Caco-2 (cell line): Measurements from ENCODE around the gene LENG8. TPM values are rescaled to one million over a fixed set of nuclear protein-coding genes. Genes with fewer than 3 reads are reported as not detected.
A peak's percentile ranks its signal among the peaks of the same experiment; 100 is the strongest.

Experiments
- BruUV-seq: library from RNA; stranded (reverse); fragments of 400-500 nt; replicated peaks from 2 replicates; lab custom pipeline; 2021; lab: Mats Ljungman, UMichigan
- CTCF ChIA-PET: fragments of 300-600 bp; sonication (Branson Sonifier 250); formaldehyde crosslinking; loops from one replicate; lab custom pipeline; 2022; ENCODE audit warnings: antibody characterized with exemption; lab: Charles Lee
- POLR2A ChIA-PET: fragments of 300-600 bp; sonication (Branson Sonifier 250); formaldehyde crosslinking; loops from one replicate; lab custom pipeline; 2022; ENCODE audit warnings: antibody characterized with exemption; lab: Charles Lee
- DNase-seq, 2 experiments: peaks; one replicate each; pipeline versions ENCODE4 v3.0.0 to v3.0.0-alpha.2; 2020 to 2022
- H3K27me3 ChIP-seq: replicated peaks from 2 replicates; pipeline ENCODE4 v1.6.0; 2011; ENCODE audit warnings: low read length; ENCODE audit not compliant: control insufficient read depth, insufficient read depth
- H3K36me3 ChIP-seq: 2 replicates; pipeline ENCODE4 v1.5.1; 2011; ENCODE audit warnings: low read length; ENCODE audit not compliant: control insufficient read depth, insufficient read depth
- H3K4me1 ChIP-seq: fragments of 250-450 bp; sonication (Bioruptor Pico); 2 replicates; pipeline ENCODE4 v1.5.1; 2020; ENCODE audit warnings: mild to moderate bottlenecking
- H3K4me3 ChIP-seq: 2 replicates; pipeline ENCODE4 v1.5.1; 2011; ENCODE audit warnings: low read depth, mild to moderate bottlenecking, control low read depth, low read length
- H3K9me3 ChIP-seq: fragments of 250-450 bp; sonication (Bioruptor Pico); 2 replicates; pipeline ENCODE4 v1.5.1; 2020; ENCODE audit warnings: mild to moderate bottlenecking, moderate library complexity
- H3K27ac Mint-ChIP-seq: one replicate; pipeline ENCODE4 v1.8.0; 2022; ENCODE audit warnings: mixed read lengths; ENCODE audit not compliant: unreplicated experiment
- H3K27me3 Mint-ChIP-seq: one replicate; pipeline ENCODE4 v1.8.0; 2022; ENCODE audit warnings: mixed read lengths; ENCODE audit not compliant: insufficient read depth, unreplicated experiment
- H3K36me3 Mint-ChIP-seq: one replicate; pipeline ENCODE4 v1.8.0; 2022; ENCODE audit warnings: mild to moderate bottlenecking, mixed read lengths; ENCODE audit not compliant: insufficient read depth, unreplicated experiment
- H3K4me1 Mint-ChIP-seq: one replicate; pipeline ENCODE4 v1.8.0; 2022; ENCODE audit warnings: low read depth, mixed read lengths; ENCODE audit not compliant: unreplicated experiment
- H3K4me3 Mint-ChIP-seq: one replicate; pipeline ENCODE4 v1.8.0; 2022; ENCODE audit warnings: mild to moderate bottlenecking, moderate library complexity, mixed read lengths; ENCODE audit not compliant: unreplicated experiment
- H3K9me3 Mint-ChIP-seq: one replicate; pipeline ENCODE4 v1.8.0; 2022; ENCODE audit warnings: mixed read lengths; ENCODE audit not compliant: unreplicated experiment
- intact Hi-C: fragments of 100-400 bp; cut with micrococcal nuclease; formaldehyde crosslinking; loops from one replicate; pipeline ENCODE4 v1.10.0; 2022; ENCODE audit not compliant: unreplicated experiment
- total RNA-seq: library from RNA; stranded (reverse); gene quantifications from 2 replicates; pipeline ENCODE4 v1.2.3, GENCODE V29; 2022
- TF ChIP-seq, protein P1 (sequence below), 2 experiments: fragments of 200-600 bp in 1 of 2; IDR thresholded peaks; 1 replicate in 1 of 2; 2 replicates in 1 of 2; pipeline versions ENCODE4 v1.5.1 to v1.8.0; 2011 to 2022; ENCODE audit warnings: antibody characterized with exemption in 1 of 2, control low read depth in 1 of 2, inconsistent platforms in 1 of 2, low read depth in 1 of 2, low read length in 1 of 2, mild to moderate bottlenecking in 1 of 2, moderate library complexity in 1 of 2; ENCODE audit not compliant: insufficient read depth in 1 of 2, severe bottlenecking in 1 of 2, unreplicated experiment in 1 of 2

The LENG8 gene
- total RNA-seq, 1 experiment from 2014 or later: 143 TPM

DNA sequence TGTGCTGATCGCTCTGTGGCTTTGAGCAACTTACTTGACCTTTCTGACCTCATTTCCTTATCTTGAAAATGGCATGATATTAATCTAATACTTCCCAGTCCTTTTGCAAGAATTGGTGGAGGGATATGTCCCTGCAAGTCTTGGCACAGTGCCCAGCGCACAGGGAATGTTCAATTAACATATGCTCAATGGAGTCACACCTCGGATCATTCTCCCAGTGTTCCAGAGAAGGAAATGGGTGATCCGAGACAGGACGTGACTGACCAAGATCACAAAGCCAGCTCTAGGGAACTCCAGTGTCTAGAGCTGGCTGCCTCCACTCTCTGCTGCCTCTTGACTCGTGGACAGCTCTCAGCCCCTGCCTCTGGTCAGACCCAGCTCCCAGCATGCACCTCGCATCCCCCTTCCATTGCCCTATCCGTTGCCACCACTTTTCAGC lies 20.5 kb downstream of the LENG8 start:
- Mint-ChIP-seq H3K4me1 (peaks cover 28% of the 10 kb centered on the region), H3K27me3 (peaks cover 2% of the 10 kb centered on the region), H3K36me3 (peaks cover 13% of the 10 kb centered on the region), H3K27ac (peak overlapping the region; percentile 36), H3K4me3 (no peak overlapping the region), H3K9me3 (no peaks in the 10 kb centered on the region)
- CTCF ChIA-PET: no interaction called here
- Histone ChIP-seq H3K4me3 (no peak overlapping the region), H3K4me1 (peaks cover 23% of the 10 kb centered on the region), H3K27me3 (no peaks in the 10 kb centered on the region), H3K36me3 (no peaks in the 10 kb centered on the region), H3K9me3 (no peaks in the 10 kb centered on the region)
- POLR2A ChIA-PET: no interaction called here
- TF ChIP-seq, protein P1, sequence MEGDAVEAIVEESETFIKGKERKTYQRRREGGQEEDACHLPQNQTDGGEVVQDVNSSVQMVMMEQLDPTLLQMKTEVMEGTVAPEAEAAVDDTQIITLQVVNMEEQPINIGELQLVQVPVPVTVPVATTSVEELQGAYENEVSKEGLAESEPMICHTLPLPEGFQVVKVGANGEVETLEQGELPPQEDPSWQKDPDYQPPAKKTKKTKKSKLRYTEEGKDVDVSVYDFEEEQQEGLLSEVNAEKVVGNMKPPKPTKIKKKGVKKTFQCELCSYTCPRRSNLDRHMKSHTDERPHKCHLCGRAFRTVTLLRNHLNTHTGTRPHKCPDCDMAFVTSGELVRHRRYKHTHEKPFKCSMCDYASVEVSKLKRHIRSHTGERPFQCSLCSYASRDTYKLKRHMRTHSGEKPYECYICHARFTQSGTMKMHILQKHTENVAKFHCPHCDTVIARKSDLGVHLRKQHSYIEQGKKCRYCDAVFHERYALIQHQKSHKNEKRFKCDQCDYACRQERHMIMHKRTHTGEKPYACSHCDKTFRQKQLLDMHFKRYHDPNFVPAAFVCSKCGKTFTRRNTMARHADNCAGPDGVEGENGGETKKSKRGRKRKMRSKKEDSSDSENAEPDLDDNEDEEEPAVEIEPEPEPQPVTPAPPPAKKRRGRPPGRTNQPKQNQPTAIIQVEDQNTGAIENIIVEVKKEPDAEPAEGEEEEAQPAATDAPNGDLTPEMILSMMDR (IDR thresholded peaks at IDR 0.05; ENCODE audit: insufficient read depth in 1 of 2, low read depth in 1 of 2, low read length in 1 of 2, severe bottlenecking in 1 of 2, unreplicated experiment in 1 of 2): no peak
- no TSS peak for BruUV-seq
- DNase-seq: no peak
- intact Hi-C loops: no loop called here

- TF ChIP-seq, protein P1 (IDR thresholded peaks at IDR 0.05; ENCODE audit: insufficient read depth in 1 of 2, low read depth in 1 of 2, low read length in 1 of 2, severe bottlenecking in 1 of 2, unreplicated experiment in 1 of 2): no peak
- no peaks in the 10 kb centered on the region for H3K27me3 ChIP-seq
- H3K9me3 Mint-ChIP-seq: no peaks in the 10 kb centered on the region
- peak overlapping the region; percentile 36 for H3K27ac Mint-ChIP-seq
- H3K36me3 ChIP-seq: no peaks in the 10 kb centered on the region
- H3K27me3 Mint-ChIP-seq: peaks cover 2% of the 10 kb centered on the region
- H3K36me3 Mint-ChIP-seq: peaks cover 6% of the 10 kb centered on the region
- H3K4me3 Mint-ChIP-seq: peak overlapping the region; percentile 89
- no peak for DNase-seq
- peaks cover 23% of the 10 kb centered on the region for H3K4me1 ChIP-seq
- no peaks in the 10 kb centered on the region for H3K9me3 ChIP-seq
- H3K4me1 Mint-ChIP-seq: peaks cover 28% of the 10 kb centered on the region
- CTCF ChIA-PET: interaction anchor here (0.5 kb wide), 1 partner anchor 14 kb away, joined by 4 read pairs; no protein-coding TSS in a partner anchor
- POLR2A ChIA-PET: no interaction called here
- TSS peak; percentile 59 for BruUV-seq
- intact Hi-C loops: no loop called here
- H3K4me3 ChIP-seq: peak overlapping the region; percentile 45
These were observed 21.4 kb downstream of the LENG8 start for GRCh38 chr19:54470276-54470887.

DNA sequence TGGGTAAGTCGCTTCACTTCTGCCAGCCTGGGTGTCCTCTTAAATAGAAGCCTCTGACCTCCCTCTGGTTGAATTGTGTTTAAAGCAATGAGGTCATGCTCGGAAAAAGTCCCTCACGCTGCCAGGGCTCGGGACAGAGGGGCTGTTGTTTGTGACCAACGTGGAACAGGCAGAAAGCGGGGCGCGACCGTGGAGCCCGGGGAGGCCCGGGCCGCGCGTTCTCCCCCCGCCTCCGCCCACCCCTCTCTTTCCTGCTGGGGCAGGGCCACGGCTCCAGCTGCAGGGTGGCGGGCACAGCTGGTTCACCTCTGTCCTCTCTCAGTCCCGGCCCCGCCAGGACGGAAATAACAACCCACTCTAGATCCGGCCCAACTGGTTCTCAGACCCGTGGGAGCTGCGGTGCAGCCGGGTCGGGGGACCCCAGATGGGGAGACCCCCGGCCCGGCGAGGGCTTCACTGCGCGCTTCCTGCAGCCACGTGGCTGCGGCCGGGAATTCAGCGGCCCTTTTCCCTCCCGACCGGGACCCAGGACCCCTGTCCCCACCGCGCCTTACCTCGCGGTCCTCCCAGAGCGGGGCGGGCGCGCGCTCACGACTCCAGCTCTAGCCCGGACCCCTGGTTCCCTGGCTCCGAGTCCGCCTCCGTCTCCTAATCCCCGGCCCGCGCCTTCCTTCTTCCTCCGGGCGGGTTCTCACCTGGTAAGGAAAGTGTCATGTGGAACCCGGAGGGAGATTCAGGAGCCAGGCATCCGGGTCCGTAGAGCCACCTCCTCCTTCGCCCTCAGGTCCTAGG lies 22.2 kb downstream of the LENG8 start:
- intact Hi-C loops: no loop called here
- Histone ChIP-seq H3K9me3 (no peaks in the 10 kb centered on the region), H3K4me3 (peak overlapping the region; percentile 45), H3K4me1 (peaks cover 16% of the 10 kb centered on the region), H3K27me3 (no peaks in the 10 kb centered on the region), H3K36me3 (no peaks in the 10 kb centered on the region)
- peak in 1 of 2 experiments; percentile 52 for DNase-seq
- H3K9me3 Mint-ChIP-seq: no peaks in the 10 kb centered on the region
- TF ChIP-seq, protein P1 (IDR thresholded peaks at IDR 0.05; ENCODE audit: insufficient read depth in 1 of 2, low read depth in 1 of 2, low read length in 1 of 2, severe bottlenecking in 1 of 2, unreplicated experiment in 1 of 2): no peak
- ChIA-PET POLR2A (no interaction called here), CTCF (no interaction called here)
- H3K27me3 Mint-ChIP-seq: peaks cover 2% of the 10 kb centered on the region
- H3K27ac Mint-ChIP-seq: peak overlapping the region; percentile 36
- no peaks in the 10 kb centered on the region for H3K36me3 Mint-ChIP-seq
- no TSS peak for BruUV-seq
- H3K4me1 Mint-ChIP-seq: peaks cover 28% of the 10 kb centered on the region
- H3K4me3 Mint-ChIP-seq: peak overlapping the region; percentile 89
